ENCODE measurements around the gene ZNF341. TPM values are rescaled to one million over a fixed set of nuclear protein-coding genes. Genes with fewer than 3 reads are reported as not detected.

The ZNF341 gene
- total RNA-seq, 1 donor from 2014 or later: 4.8 TPM

Other genes starting within 250 kb of the ZNF341 start
- 20.7 TPM for gene CBFA2T2, start 241.9 kb upstream of the ZNF341 start, total RNA-seq
- gene C20orf144, start 69.7 kb upstream of the ZNF341 start, total RNA-seq: not detected
- gene ACTL10, start 65.1 kb upstream of the ZNF341 start, total RNA-seq: 3.6 TPM
- 38.6 TPM for gene NECAB3, start 57.6 kb upstream of the ZNF341 start, total RNA-seq
- 2.0 TPM for gene E2F1, start 45.6 kb upstream of the ZNF341 start, total RNA-seq
- gene PXMP4, start 11.7 kb upstream of the ZNF341 start, total RNA-seq: 19.5 TPM
- 124 TPM for gene CHMP4B, start 79.4 kb downstream of the ZNF341 start, total RNA-seq

All from ureter (tissue), 1 donor.